ENCODE results near the gene PDCD7.
"Not testable (repeated sequence)": the region's sequence is repeated elsewhere in the genome, so short reads cannot be mapped to it uniquely, and the experiment has no call there.

The PDCD7 gene

DNA sequence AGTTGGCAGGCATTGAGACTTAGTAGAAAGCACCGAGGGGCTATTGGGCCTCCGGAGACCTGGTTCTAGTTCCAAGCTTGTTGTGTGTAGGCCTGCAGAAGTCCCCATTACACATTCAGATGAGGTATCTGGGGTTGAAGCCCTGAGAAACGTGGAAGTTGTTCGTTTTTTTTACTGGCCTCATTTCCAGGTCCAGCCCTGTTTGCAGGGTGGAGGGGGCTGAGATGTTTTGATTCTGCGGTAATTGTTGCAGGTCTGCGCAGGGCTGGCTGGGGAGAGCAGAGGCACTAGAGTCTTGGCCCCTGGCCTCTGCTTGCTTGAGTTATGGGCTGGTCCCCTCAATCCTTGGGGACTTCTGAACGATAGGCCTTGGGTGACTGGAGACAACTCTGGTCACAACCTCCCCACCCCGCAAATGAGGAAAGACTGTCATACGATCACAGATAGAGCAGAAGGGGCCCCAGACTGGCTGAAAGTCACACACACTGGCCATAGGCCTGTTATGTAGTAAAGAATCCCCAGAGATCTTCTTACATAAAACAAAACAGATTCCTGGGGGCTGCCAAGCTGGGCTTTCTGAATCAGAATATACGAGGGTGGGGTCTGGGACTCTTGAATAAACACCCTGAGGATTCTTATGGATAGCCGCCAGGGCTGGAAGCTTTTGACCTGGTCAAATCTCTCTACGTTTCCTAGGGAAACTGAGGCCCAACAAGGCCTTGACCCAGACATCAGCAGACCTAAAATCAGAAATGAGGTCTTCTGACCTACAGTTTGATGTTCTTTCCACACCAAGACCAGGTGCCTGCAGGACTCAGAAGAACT is 41.5 kb downstream of the PDCD7 start:
- no peak for DNase-seq (ENCODE audit: low read depth, low spot score)

DNA sequence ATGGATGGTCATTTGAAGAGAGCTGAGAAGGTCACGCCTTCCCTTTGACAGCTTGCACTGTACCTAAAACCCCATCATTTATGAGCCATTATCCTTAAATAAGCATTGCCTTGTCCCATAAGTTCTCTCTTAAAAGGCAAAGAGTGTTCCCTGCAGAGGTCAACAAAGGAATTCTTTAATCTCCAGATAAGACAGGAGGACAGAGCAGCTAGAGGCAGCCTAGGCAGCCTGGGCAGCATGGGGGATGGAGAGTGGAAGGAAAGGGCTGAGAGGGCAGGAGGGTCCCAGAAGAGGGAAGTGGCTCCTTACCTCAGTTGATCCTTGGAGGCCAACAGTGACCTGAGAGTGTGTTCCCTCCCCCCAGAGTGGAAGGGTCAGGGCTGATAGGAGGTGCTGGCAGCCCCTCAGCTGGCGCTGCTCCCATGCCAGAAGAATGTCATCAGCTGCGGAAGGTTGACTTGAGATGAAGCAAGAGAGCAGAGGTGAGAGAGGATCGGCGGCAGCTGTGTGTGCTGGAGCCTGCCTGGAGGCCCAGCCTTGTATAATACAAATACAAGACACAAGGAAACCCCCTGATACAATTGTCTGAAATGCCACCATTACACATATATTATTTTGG is 44.3 kb downstream of the PDCD7 start:
- DNase-seq (ENCODE audit: low read depth, low spot score): no peak

GRCh38 chr15:65088643-65089021 is 45.0 kb downstream of the PDCD7 start:
- no peak for DNase-seq (ENCODE audit: low read depth, low spot score)

- DNase-seq (ENCODE audit: low read depth, low spot score): no peak
Measured at GRCh38 chr15:65087873-65088642, 45.5 kb downstream of the PDCD7 start.

GRCh38 chr15:65087411-65087810 is 46.2 kb downstream of the PDCD7 start:
- DNase-seq (ENCODE audit: low read depth, low spot score): no peak

GRCh38 chr15:65086680-65087111 is 46.9 kb downstream of the PDCD7 start:
- DNase-seq (ENCODE audit: low read depth, low spot score): no peak

GRCh38 chr15:65085990-65086679 is 47.5 kb downstream of the PDCD7 start:
- DNase-seq (ENCODE audit: low read depth, low spot score): no peak

- no peak for DNase-seq (ENCODE audit: low read depth, low spot score)
Measured at GRCh38 chr15:65085207-65085753, 48.3 kb downstream of the PDCD7 start.

DNA sequence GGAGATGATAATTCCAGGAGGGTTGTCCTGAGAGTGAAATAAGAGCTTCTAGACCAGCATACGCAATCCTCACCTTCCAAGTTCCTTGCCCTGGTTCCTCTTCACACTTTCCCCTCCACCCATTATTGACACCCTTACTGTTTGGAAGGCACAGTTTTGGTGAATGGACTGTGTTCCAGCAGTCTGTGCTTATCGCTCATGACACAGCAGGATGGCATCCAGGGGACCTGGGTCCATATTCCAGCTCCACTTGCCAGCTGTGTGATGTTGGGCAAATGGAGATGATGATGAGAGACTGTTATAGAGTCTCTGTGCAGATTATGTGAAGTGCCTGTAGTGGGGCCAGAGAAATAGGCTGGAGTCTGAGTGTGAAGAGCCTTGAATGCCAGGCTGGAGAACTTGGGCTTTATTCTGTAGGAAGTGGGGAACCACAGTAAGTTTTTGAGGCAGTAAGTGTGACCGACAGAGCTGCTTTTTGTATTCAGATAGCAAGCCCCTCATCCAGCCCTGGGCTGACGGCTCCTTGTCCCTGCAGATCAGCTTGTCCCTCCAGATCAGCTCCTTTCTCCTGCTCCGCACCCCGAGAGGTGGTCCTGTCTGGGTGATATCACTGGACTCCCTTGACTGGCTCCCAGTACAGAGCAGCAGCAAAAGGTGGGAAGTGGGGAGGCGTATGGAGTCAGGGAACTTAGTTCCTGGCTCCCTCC is 49.0 kb downstream of the PDCD7 start:
- DNase-seq (ENCODE audit: low read depth, low spot score): no peak

DNA sequence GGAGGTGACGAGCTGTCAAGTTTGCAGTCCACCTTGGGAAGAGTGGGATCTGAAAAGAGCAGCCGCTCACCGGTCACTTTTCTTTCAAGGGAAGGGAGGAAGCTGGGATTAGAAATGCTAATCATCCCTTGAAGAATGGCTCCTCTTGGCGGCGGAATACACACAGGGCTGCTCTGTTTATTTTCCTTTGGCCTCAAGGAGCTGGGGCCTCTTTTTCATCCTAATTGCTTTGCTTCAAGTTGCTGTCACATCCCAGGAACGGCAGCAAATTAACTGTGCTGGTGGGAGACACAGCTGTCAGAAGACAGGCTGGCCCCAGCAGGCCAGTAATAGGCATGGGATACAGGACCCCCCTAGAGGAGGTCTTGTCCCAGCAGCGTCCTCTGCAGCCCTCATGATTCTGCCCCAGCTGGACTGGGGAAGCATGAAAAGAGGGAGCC is 50.3 kb downstream of the PDCD7 start:
- DNase-seq (ENCODE audit: low read depth, low spot score): no peak

- no peak for DNase-seq (ENCODE audit: low read depth, low spot score)
Measured at GRCh38 chr15:65082303-65082953, 51.2 kb downstream of the PDCD7 start.

- DNase-seq (ENCODE audit: low read depth, low spot score): no peak
Measured at GRCh38 chr15:65081758-65082157, 51.9 kb downstream of the PDCD7 start.

DNA sequence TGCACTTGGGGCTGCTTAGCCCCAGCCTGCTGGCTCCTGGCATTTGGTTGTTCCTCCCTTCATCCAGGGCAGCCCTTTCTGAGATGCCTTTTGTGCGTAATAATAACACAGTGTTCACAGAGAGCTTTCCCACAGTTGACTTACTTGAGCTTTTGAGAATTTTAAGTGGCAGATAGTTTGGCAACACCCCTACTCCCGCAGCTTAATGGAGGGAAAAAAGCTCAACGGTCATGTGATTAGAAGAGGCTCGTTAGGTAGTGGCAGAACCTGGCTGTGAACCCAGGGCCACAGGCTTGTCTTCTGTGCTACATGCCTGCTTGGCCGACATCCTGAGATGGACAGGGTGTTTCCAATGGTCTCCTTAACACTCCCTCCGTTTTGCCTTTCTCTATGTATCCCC is 52.3 kb downstream of the PDCD7 start:
- no peak for DNase-seq (ENCODE audit: low read depth, low spot score)

DNA sequence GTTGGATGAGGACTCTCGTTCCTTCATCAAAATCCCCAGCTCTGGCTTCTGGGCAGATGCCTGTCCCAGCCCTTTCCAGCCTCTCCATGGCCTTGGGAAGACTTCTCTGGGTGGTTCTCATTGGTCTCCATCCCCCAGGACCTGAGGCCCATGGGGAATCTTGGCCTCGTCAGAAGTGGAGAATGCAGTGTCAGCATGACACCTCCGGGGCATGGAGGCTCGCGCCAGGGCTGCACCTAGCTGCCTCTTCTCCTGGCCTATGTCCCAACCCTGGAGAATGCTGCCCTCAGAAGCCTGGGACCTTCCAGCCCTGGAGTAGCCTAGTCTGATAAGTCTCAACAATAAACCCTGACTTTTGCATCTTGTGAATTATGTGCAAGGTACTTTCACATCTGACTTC is 54.0 kb downstream of the PDCD7 start:
- DNase-seq (ENCODE audit: low read depth, low spot score): no peak

- peak; percentile 76 for DNase-seq (ENCODE audit: low read depth, low spot score)
Measured at GRCh38 chr15:65077981-65078352, 55.6 kb downstream of the PDCD7 start.

GRCh38 chr15:65077291-65077980 is 56.2 kb downstream of the PDCD7 start:
- DNase-seq (ENCODE audit: low read depth, low spot score): no peak

GRCh38 chr15:65076486-65077290 is 56.9 kb downstream of the PDCD7 start, which contains the start of gene KBTBD13:
TSS of gene KBTBD13 (plus strand) at chr15:65076746. CDS start at chr15:65076816, 70 bp downstream.
- no peak for DNase-seq (ENCODE audit: low read depth, low spot score)

DNA sequence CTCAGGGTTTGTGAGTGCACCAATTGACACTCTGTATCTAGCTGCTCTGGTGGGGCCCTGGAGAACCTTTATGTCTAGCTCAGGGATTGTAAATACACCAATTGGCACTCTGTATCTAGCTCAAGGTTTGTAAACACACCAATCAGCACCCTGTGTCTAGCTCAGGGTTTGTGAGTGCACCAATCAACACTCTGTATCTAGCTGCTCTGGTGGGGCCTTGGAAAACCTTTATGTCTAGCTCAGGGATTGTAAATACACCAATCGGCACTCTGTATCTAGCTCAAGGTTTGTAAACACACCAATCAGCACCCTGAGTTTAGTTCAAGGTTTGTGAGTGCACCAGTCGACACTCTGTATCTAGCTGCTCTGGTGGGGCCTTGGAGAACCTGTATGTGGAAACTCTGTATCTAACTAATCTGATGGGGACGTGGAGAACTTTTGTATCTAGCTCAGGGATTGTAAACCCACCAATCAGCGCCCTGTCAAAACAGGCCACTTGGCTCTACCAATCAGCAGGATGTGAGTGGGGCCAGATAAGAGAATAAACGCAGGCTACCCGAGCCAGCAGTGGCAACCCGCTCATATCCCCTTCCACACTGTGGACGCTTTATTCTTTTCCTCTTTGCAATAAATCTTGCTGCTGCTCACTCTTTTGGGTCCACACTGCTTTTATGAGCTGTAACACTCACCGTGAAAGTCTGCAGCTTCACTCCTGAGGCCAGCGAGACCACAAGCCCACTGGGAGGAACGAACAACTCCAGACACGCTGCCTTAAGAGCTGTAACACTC is 57.8 kb downstream of the PDCD7 start:
- not testable (repeated sequence) for DNase-seq (ENCODE audit: low read depth, low spot score)

Measured in iPS DF 19.7 (cell line).